Activated CD8-positive, alpha-beta memory T cell treated with anti-CD3 and anti-CD28 coated beads for 48 hours (primary cell): ENCODE results near the gene DNM1.
"Not testable (repeated sequence)": the region's sequence is repeated elsewhere in the genome, so short reads cannot be mapped to it uniquely, and the experiment has no call there.

ENCODE experiments used
- DNase-seq, 3 experiments: peaks; one replicate each; pipeline ENCODE4 v3.0.0-alpha.2; 2020; ENCODE audit warnings: low read depth in 2 of 3, low spot score in 2 of 3

Gene DNM1

DNA sequence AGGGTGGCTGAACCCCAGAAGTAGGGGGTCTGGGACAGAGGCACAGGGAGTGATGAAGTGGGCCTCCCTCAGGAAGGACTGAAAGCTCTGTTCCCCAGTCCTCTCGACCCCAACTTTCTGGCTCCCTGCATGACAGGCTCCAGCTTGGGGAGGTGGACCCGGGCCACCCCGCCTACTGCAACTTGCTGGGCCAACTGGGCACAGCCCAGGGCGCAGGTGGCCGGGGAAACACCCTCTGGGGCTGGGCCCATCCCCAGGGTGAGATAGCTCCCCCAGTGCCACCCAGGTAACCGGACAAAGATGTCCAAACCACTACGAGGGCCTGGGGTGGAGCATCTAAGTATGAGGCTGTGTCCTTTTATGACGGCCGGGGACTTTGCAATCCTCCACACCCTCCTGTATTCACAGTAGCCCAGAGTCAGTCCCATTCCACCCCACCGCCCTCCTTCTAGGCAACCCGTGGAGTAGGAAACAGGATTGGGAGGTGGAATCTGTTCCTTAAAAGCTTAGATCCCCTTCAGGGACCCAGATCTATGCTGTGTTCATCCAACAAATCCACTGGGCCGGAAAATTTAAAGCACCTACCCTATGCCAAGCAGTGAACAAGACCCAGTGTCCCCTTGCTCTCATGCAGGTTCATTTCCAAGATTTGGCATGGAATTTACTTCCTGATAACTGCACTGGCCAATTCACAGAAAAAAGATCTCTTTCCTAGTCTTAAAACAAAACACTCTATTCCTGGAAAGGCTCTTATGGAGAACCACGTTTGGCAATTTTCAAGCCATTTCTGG, 19.9 kb downstream of the DNM1 start:
- DNase-seq: no peak

GRCh38 chr9:128224877-128225276, 21.7 kb downstream of the DNM1 start:
- DNase-seq: no peak

GRCh38 chr9:128225770-128226411, 22.7 kb downstream of the DNM1 start:
- no peak for DNase-seq

- no peak for DNase-seq
Measured at GRCh38 chr9:128226412-128226801, 23.2 kb downstream of the DNM1 start.

GRCh38 chr9:128230897-128231296, 27.7 kb downstream of the DNM1 start:
- DNase-seq: not testable (repeated sequence)

DNA sequence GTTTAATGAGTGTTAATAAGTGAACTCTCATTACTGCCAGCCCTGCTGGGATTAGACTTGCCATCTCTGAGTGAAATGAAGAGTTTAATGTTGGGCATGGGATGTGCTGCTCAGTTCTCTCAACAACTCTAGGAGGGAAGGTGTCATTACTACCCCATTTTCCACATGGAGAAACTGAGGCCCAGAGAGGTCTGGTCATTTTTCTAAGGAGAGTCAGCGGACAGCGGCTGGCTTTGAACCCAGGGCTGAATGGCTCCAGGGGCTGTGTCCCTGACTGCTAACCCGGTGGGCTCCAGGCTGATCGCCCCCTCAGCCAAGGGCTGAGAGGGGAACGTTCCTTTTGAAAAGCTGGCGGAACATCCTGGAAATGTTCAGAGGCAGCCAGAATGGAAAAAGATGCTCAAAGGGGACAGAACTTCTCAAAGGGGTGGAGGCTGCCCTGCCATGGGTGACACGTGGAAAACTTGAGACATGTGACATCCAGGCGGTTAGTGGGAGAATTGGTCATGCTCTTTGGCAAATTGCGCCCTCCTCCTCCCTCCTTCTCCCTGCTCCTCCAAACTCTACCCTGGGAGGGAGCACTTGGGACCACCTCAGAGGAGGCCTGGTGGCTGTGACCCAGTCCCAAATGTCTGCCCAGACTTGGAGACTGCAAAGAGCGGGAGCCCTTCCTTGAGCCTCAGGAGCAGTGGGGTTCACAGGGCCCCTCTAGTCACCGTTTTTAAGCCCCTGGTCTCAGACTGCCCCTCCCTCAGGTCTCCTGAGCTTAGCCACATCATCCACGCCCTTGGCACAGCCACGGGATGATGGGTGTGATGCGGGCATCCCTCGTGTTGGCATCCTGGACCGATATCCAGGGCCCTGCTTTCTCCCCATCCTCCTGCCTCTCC, 28.7 kb downstream of the DNM1 start:
- no peak for DNase-seq

DNA sequence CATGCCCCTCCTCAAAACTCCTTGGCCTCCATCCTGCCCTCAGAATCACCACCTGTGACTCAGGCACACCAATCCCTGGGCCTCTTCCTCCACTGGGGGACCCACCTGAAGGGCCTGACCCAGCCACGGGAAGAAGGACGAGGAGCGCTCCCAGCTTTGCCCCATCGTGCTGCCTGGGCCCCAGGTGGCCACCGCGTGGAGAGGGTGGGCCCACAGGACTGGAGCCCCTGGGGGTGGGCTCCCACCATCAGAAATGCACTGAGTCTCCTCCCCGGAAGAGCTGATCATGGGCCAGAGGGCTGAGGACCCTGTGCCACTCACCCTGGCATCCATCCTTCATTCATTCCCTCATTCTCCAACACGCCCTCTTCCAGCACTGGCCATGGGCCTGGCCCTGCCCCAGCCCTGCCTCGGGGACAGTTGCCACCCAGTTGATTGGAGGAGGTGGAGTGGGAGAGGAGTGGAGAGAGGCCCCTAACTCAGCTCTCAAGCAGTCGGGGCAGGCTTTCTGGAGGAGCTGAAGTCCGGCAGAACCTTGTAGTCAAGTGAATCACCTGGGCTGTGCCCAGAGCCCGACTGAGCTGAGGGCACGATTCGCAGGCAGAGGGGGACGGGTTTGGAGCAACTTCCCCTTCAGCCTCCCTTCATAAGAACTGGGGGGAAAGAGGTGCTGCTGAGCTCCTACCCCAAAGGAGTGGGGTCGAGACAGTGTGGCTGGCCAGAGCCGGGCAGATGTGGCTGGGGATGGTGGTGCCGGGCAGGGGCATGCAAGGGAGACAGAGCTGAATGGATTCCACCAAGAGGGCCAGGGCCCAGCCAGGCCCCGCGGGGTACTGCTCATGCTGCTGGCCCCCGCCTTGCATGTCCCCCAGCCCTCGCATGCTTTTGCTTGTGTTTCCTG, 29.6 kb downstream of the DNM1 start:
- no peak for DNase-seq

GRCh38 chr9:128233817-128234406, 30.7 kb downstream of the DNM1 start:
- DNase-seq: no peak

DNA sequence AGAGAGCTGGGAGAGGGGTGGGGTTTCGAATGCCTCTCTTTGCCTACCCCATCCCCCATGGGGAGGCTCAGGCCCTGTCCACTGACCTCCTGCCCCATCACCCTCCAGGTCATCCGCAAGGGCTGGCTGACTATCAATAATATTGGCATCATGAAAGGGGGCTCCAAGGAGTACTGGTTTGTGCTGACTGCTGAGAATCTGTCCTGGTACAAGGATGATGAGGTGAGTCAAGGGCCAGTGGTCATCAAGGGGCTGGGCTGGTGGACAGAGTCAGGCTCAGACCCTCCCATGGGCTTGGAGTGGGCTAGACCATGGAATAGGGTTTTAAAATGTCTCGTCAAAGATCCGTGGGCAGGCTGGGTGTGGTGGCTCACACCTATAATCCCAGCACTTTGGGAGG, 38.9 kb downstream of the DNM1 start:
- no peak for DNase-seq

GRCh38 chr9:128242828-128243214, 39.6 kb downstream of the DNM1 start:
- no peak for DNase-seq

DNA sequence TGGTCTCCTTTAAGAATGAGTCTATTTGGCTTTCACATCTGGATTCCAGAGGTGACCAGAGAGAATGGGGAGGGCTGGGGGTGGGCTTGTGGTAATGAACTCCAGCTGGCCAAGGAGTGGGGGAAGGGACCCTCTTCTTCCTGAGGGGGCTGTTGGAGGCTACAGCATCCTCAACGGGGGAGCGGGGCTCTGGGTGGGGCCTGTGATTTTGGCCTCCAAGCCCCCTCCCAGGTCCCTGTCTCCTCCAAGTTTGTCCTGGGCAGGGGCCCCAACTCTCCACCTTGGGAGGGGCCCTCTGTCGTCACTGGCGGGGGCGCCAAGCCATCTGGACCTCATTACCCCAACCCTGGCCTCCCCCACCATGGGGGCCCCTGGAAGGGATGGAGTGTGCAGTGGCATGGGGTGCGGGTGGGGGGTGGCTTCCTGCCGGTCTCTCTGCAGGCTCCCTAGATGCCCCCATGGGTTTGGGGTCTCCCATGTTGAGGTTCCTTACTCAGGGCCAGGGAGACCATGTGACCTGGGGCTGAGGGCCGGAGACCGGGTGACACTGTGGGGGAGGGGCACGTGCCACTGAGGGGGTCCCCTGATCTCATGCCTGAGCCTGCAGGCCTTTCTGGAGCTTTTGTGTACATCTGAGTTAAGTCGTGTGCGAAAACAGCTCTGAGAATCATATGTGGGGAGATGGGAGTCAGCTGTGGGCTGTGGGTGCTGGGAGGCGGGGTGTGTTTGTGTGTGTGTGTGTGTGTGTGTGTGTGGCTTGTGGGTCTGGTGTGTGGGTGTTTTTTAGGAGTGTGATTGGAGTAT, 40.2 kb downstream of the DNM1 start:
- DNase-seq: no peak

DNA sequence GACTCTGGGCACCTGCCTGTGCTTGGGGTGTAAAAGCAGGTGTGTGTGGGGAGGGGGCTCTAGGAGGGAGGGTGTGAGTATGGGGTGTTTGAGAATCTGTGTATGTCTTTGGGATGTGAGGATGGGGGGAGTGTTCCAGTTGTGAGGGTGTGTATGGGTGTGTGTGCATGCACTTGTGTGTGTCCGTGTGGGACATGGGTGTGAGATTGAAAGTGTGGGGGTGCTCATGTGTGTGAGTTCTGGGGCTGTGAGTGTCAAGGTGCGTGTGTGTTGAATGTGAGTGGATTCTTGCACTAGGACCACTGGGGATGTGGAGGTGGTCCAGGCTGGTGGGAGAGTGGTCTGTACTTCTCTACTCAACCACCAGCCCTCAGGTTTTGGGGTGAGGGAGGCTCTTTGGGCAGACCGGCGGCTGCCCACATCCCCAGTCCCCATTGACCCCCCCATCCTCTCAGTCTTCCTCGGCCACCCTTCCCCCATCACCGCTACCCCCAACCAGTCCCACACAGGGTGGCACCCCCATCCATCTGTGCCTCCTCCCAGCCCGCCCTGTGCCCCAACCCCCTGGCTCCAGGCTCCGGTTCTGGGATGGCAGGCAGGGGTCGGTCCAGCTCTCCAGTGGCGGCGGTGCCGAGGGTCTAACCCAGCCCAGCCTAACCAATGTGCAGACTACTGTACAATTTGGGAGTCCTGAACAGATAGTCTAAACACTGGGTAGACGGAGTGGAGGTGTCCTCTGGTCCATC, 41.1 kb downstream of the DNM1 start:
- no peak for DNase-seq

DNA sequence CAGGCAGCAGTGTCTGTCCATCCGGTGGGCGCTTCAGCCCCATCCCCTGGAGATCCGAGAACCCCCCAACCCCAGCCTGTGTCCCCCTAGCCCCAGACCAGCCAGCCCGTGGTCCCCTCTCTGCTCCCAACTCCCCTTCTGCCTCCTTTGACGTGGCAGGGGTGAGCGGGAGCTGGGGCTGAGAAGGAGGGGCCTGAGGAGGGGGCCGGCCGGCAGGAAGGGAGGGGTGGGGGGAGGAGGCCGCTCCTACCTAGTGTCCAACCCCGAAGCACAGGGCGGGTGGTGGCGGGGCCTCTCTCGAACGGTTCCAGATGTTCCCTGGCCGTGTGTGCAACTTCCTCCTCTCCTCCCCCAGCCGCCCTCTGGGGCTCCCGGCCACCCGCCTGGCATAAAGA, 41.7 kb downstream of the DNM1 start:
- no peak for DNase-seq

DNA sequence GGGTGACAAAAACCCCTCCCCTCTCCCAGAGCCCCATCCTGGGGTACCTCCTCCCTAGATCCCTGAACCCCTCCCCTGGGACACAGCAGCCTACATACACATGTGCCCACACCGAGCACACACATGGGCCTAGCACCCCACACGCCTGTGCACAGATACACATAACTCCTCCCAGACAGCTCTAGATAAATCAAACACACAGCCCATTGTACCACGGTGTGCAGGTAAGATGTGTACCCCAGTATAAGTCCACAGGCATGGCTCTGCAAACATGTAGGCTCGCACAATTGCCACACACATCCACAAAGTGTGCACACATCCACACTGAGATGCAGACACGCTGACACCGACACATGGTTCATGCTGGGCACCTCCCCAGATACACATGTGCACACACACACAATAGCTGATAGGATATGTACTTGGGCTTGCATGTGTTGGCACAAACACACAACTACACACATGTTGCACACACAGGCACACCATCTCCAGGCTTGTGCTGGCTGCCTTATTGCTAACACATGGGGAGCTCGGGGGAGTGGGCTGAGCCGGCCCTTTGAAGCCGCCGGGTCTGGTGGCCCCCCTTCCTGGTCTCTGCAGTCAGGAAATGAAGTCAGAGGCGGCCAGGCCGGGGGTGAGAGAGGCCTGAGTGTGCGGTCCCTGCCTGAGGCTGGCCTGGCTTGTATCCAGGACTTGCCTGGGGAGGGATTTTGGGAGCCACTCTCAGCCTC, 42.4 kb downstream of the DNM1 start:
- no peak for DNase-seq

DNA sequence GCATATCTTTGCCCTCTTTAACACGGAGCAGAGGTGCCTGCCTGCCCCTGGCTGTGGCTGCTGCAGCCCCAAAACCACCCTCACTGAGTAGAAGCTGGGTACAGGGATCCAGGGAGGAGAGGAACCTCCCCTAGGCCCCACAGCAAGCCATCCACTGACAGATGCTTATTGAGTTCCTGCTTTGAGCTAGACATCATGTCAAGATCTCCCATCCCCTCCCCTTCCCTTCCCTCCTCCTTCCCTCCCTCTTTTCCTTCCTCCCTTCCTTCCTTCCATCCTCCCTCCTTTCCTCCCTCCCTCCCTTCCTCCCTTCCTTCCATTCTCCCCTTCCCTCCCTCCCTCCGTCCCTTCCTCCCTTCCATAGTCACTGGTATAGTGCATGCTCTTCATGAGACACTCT, 43.3 kb downstream of the DNM1 start:
- DNase-seq: no peak

- DNase-seq: no peak
Measured at GRCh38 chr9:128247226-128247803, 44.1 kb downstream of the DNM1 start.

DNA sequence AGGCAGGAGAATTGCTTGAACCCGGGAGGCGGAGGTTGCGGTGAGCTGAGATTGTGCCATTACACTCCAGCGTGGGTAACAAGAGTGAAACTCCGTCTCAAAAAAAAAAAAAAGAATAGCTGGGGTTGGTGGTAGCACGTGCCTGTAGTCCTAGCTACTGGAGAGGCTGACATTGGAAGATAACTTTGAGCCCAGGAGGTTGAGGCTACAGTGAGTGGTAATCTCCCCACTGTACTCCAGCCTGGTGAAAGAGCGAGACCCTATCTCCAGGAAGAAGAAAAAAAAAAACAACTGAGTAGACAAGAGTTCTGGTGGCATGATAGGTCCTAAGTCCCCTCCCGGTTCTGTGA, 46.4 kb downstream of the DNM1 start:
- DNase-seq: no peak
